HG02884 (cell line): ENCODE measurements around the gene LZTR1.
"Not testable (repeated sequence)": the region's sequence is repeated elsewhere in the genome, so short reads cannot be mapped to it uniquely, and the experiment has no call there.

ENCODE experiments used
- ATAC-seq: cut with Tn5 transposase; IDR thresholded peaks from one replicate; pipeline ENCODE4 v1.9.1; 2021; ENCODE audit warnings: mild to moderate bottlenecking, moderate library complexity; ENCODE audit not compliant: unreplicated experiment

Gene LZTR1

DNA sequence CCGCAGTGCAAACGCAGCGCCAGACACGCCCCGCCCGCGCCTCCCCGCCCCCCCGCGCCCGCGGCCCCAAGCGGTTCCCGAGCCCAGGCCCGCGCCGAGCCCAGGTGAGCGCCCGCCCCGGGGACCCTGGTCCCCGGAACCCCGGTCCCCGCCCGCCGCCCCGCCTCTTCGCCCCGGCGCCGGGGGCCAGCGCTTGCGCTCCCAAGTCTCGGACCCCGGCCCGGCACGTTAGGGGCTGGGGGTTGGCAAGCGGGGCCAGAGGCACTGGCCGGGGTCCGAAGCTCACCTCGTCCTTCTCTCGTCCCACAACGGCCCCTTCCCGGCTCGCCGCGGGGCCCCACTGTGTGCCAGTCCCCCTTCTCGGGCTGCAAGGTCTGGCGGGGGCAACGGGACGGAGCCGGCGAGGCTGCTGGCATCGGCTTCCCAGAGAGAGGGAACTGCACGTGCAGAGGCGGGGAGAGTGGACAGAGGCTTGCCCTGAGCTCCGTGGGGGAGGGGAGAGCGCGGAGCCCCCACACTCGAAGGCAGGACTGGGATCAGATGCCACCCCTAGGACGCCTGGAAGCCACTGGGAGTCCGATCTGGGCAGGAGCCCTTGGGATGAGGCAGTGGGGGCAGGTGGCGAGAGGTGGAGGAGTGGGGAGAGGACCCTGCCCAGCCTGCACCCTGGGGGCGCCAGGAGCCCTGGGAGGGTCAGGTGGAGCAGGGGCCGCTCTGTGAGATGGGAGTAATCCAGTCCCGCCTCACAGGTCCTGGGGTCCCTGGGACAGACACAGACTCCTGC lies 16.8 kb upstream of the LZTR1 start:
- ATAC-seq = no peak

- no peak for ATAC-seq
Observed at GRCh38 chr22:20965888-20966855, 15.9 kb upstream of the LZTR1 start.

GRCh38 chr22:20966883-20967696 lies 15.0 kb upstream of the LZTR1 start, which contains the start of gene AIFM3:
Gene AIFM3 (plus strand): TSS chr22:20967255. CDS start chr22:20967945, 690 bp downstream.
- ATAC-seq = no peak

GRCh38 chr22:20967697-20968211 lies 14.3 kb upstream of the LZTR1 start:
- ATAC-seq = no peak

- ATAC-seq = no peak
Observed at GRCh38 chr22:20968281-20968977, 13.7 kb upstream of the LZTR1 start.

- ATAC-seq = no peak
Observed at GRCh38 chr22:20970939-20971657, 11.0 kb upstream of the LZTR1 start.

GRCh38 chr22:20972014-20972694 lies 9.9 kb upstream of the LZTR1 start:
- ATAC-seq = not testable (repeated sequence)

- ATAC-seq = no peak
Observed at GRCh38 chr22:20972933-20973577, 9.0 kb upstream of the LZTR1 start.

DNA sequence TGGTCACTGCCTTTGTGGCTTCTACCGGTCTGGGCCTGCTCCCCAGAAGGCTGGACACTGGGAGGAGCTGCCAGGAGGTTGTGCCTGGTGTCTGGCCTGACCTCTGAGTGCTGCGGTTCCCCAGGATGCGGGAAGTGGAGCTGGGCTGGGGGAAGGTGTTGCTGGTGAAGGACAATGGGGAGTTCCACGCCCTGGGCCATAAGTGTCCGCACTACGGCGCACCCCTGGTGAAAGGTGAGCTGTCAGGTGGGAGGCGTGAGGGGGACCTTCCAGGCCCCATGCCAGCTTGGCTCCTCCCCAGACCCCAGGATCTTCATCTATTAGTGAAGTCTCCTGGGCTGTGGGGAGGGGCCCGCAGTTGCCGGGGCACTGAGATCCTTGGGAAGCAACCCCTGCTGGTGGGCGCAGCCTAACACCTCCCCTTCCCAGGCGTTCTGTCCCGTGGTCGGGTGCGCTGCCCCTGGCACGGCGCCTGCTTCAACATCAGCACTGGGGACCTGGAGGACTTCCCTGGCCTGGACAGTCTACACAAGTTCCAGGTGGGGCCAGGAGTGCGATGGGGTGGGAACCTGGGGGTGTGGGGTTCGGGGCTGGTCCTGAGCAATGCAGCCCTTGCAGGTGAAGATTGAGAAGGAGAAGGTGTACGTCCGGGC lies 8.3 kb upstream of the LZTR1 start:
- no peak for ATAC-seq

GRCh38 chr22:20974336-20974955 lies 7.7 kb upstream of the LZTR1 start:
- ATAC-seq = no peak

- no peak for ATAC-seq
Observed at GRCh38 chr22:20975541-20976290, 6.4 kb upstream of the LZTR1 start.

DNA sequence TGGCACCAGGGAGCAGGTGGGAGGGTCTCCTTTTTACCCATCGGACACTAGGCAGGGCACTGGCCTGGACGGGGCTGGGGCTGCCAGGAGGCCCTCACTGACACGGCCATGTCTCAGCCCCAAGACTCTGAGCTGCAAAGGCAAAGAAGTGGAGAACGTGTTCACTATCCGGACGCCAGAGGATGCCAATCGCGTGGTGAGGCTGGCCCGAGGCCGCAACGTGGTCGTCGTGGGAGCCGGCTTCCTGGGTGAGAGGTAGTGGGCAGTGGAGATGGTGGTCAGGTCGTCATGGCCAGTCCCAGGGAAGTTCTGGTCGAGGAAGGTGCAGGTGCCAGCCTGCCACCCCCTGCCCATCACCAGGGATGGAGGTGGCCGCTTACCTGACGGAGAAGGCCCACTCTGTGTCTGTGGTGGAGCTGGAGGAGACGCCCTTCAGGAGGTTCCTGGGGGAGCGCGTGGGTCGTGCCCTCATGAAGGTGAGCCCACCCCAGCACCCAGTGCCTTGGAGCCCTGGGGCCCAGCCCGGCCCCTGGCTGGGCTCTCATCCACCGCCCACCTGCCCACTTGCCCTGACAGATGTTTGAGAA lies 5.7 kb upstream of the LZTR1 start:
- ATAC-seq = no peak

DNA sequence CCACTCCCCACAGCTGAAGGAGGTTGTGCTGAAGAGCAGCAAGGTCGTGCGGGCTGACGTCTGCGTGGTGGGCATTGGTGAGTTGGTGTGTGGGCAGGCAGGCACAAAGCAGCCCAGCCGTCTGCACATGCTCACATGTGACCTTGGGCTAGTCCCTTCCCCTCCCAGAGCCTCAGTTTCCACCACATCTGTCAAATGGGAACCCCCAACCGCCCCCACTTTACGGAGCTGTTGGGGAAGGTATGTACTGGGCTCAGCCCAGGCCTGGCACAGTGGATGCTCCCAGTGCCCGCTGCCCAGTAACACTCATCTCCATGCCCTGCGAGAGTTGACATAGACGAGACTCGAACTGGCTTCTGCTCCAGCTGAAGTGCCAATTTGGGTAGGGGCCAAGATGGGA lies 5.1 kb upstream of the LZTR1 start:
- ATAC-seq = no peak

DNA sequence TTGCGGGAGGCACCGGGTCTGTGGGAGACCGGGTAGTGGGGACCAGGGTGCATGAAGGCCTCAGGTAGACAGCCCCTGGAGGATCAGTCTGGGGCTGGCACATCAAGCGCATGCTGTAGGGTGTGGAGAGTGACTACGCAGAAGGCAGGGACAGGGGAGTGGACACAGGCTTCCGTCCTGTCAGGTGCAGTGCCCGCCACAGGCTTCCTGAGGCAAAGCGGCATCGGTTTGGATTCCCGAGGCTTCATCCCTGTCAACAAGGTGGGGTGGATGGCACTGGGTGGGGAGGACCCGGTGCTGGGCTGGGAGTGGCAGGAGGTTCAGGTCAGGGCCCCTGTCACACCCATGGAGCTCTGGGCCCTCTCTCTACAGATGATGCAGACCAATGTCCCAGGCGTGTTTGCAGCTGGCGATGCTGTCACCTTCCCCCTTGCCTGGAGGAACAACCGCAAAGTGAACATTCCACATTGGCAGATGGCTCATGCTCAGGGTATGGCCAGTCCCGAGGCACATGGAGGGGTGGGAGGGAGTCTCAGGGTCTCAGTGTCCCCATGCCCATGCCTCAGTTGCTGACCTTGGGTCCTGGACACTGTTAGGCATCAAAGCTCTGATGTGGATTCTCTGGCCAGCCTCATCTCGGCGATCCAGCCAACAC lies 4.5 kb upstream of the LZTR1 start:
- ATAC-seq = no peak

DNA sequence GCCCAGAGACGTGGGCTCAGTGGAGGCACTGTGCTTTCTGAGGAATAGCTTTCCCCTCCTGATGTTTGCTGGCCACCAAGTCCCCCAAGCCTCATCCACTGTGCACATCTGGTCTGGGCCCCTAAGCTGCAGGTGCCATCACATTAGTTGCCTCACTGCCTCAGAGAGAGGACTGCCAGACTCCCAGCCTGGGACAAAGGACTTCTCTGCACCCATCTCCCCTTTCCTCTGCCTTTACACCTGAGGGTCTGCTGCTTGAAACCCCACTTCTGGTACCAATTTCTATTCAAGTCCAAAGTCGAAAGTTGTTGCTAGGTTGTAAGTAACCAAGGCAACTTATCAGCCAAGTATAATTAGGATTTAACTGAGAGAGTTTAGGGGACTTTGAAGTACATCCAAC lies 3.7 kb upstream of the LZTR1 start:
- ATAC-seq = no peak
